ENCODE data around the gene CDH4. TPM values are rescaled to one million over a fixed set of nuclear protein-coding genes. Genes with fewer than 3 reads are reported as not detected.
A peak's percentile ranks its signal among the peaks of the same experiment; 100 is the strongest.

Gene CDH4
- total RNA-seq, 1 experiment from 2014 or later, result not detected

- no peaks in the 10 kb centered on the region for H3K36me3 ChIP-seq (ENCODE audit: insufficient read depth, low read length)
- peaks cover 43% of the 10 kb centered on the region for H3K4me1 ChIP-seq (ENCODE audit: low read length)
- H3K9me3 ChIP-seq (ENCODE audit: low read length), result peaks cover 14% of the 10 kb centered on the region
- no peak overlapping the region for H3K4me3 ChIP-seq (ENCODE audit: low read length)
- no peak overlapping the region for H3K9ac ChIP-seq (ENCODE audit: low read length)
- H2AFZ ChIP-seq (ENCODE audit: low read length), result no peak overlapping the region
- no peaks in the 10 kb centered on the region for H3K79me2 ChIP-seq (ENCODE audit: low read length)
- H4K20me1 ChIP-seq (ENCODE audit: insufficient read depth, low read depth, low read length), result peaks cover 9% of the 10 kb centered on the region; the same call in 1 of the 2 replicates
- no peak overlapping the region for H3K4me2 ChIP-seq (ENCODE audit: low read depth, low read length, poor library complexity, severe bottlenecking)
- DNase-seq, result no peak
- peaks cover 6% of the 10 kb centered on the region; the same call in 1 of the 2 replicates for H3K27me3 ChIP-seq (ENCODE audit: low read length)
- no peaks in the 10 kb centered on the region for H3K9me2 ChIP-seq (replicated peaks; ENCODE audit: insufficient read depth, low read length)
- no peak overlapping the region for H3K27ac ChIP-seq (ENCODE audit: low read length)
Observed at GRCh38 chr20:61749406-61750075, 497.5 kb downstream of the CDH4 start.

- H4K20me1 ChIP-seq (ENCODE audit: insufficient read depth, low read depth, low read length), result peaks cover 12% of the 10 kb centered on the region; the same call in 1 of the 2 replicates
- H3K36me3 ChIP-seq (ENCODE audit: insufficient read depth, low read length), result no peaks in the 10 kb centered on the region
- no peak overlapping the region for H3K4me3 ChIP-seq (ENCODE audit: low read length)
- H3K4me1 ChIP-seq (ENCODE audit: low read length), result peaks cover 41% of the 10 kb centered on the region
- H2AFZ ChIP-seq (ENCODE audit: low read length), result no peak overlapping the region
- DNase-seq, result no peak
- no peak overlapping the region for H3K9ac ChIP-seq (ENCODE audit: low read length)
- peaks cover 6% of the 10 kb centered on the region; the same call in 1 of the 2 replicates for H3K27me3 ChIP-seq (ENCODE audit: low read length)
- H3K9me2 ChIP-seq (replicated peaks; ENCODE audit: insufficient read depth, low read length), result no peaks in the 10 kb centered on the region
- no peaks in the 10 kb centered on the region for H3K79me2 ChIP-seq (ENCODE audit: low read length)
- peaks cover 14% of the 10 kb centered on the region for H3K9me3 ChIP-seq (ENCODE audit: low read length)
- no peak overlapping the region for H3K27ac ChIP-seq (ENCODE audit: low read length)
- H3K4me2 ChIP-seq (ENCODE audit: low read depth, low read length, poor library complexity, severe bottlenecking), result no peak overlapping the region
Observed at GRCh38 chr20:61750093-61750492, 498.0 kb downstream of the CDH4 start.

- Histone ChIP-seq H3K27ac (ENCODE audit: low read length) (no peak overlapping the region), H3K4me3 (ENCODE audit: low read length) (no peak overlapping the region), H3K4me2 (ENCODE audit: low read depth, low read length, poor library complexity, severe bottlenecking) (peak overlapping the region; percentile 54), H3K9me3 (ENCODE audit: low read length) (peaks cover 12% of the 10 kb centered on the region), H3K27me3 (ENCODE audit: low read length) (peaks cover 6% of the 10 kb centered on the region; the same call in 1 of the 2 replicates), H4K20me1 (ENCODE audit: insufficient read depth, low read depth, low read length) (peaks cover 17% of the 10 kb centered on the region; the same call in 1 of the 2 replicates), H3K9me2 (replicated peaks; ENCODE audit: insufficient read depth, low read length) (no peaks in the 10 kb centered on the region), H3K9ac (ENCODE audit: low read length) (no peak overlapping the region), H3K79me2 (ENCODE audit: low read length) (no peaks in the 10 kb centered on the region), H3K4me1 (ENCODE audit: low read length) (peaks cover 24% of the 10 kb centered on the region), H2AFZ (ENCODE audit: low read length) (no peak overlapping the region), H3K36me3 (ENCODE audit: insufficient read depth, low read length) (no peaks in the 10 kb centered on the region)
- no peak for DNase-seq
Observed at GRCh38 chr20:61752576-61752975, 500.5 kb downstream of the CDH4 start.

GRCh38 chr20:61753316-61753942 lies 501.4 kb downstream of the CDH4 start:
- H3K9me2 ChIP-seq (replicated peaks; ENCODE audit: insufficient read depth, low read length), result no peaks in the 10 kb centered on the region
- H4K20me1 ChIP-seq (ENCODE audit: insufficient read depth, low read depth, low read length), result peaks cover 17% of the 10 kb centered on the region; the same call in 1 of the 2 replicates
- H3K9me3 ChIP-seq (ENCODE audit: low read length), result peaks cover 10% of the 10 kb centered on the region
- H3K27me3 ChIP-seq (ENCODE audit: low read length), result peaks cover 6% of the 10 kb centered on the region; the same call in 1 of the 2 replicates
- H3K4me3 ChIP-seq (ENCODE audit: low read length), result 0 out of 2 replicates have a peak overlapping the region, but pooled peaks have one; percentile 18
- H3K79me2 ChIP-seq (ENCODE audit: low read length), result no peaks in the 10 kb centered on the region
- H2AFZ ChIP-seq (ENCODE audit: low read length), result no peak overlapping the region
- DNase-seq, result peak; percentile 79
- peaks cover 24% of the 10 kb centered on the region for H3K4me1 ChIP-seq (ENCODE audit: low read length)
- peak overlapping the region; percentile 54 for H3K4me2 ChIP-seq (ENCODE audit: low read depth, low read length, poor library complexity, severe bottlenecking)
- H3K36me3 ChIP-seq (ENCODE audit: insufficient read depth, low read length), result no peaks in the 10 kb centered on the region
- no peak overlapping the region for H3K27ac ChIP-seq (ENCODE audit: low read length)
- H3K9ac ChIP-seq (ENCODE audit: low read length), result no peak overlapping the region

DNA sequence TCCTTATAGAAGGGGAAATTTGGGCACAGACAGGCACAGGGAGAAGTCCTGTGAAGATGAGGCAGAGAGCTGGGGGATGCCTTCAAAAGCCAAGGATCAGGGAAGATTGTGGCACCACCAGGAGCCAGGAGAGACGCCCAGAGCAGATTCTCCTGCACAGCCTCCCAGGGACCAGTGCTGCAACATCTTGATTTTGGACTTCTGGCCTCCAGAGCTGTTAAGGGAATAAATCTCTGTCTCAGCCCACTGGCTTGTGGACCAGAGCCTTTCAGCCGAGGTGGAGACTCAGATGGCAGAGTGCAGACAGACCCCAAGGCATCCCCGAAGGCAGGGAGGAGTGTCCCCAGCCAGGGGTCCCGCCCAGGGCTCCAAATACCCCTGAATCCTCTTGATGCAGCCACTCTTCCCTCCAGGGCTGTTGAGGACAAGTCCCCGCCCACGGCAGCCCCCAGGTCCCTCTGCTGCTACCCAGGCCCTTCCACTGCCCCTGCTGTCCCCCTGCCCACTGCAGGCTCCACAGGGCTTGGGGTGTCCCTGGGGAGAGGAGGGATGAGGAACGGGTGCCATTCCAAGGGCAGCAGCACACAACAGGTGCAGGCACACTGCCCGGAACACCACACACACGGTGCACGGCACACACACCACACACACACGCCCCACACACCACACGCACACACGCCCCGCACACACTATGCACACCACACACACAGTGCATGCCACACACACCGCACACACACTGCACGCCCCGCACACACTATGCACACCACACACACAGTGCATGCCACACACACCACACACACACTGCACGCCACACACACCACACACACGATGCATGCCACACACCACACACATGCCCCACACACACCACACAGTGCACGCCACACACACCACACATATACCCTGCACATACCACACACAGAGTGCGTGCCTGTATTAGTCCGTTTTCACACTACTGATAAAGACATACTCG lies 502.2 kb downstream of the CDH4 start:
- peaks cover 24% of the 10 kb centered on the region for H3K4me1 ChIP-seq (ENCODE audit: low read length)
- peaks cover 24% of the 10 kb centered on the region; the same call in 1 of the 2 replicates for H4K20me1 ChIP-seq (ENCODE audit: insufficient read depth, low read depth, low read length)
- H3K4me3 ChIP-seq (ENCODE audit: low read length), result 0 out of 2 replicates have a peak overlapping the region, but pooled peaks have one; percentile 18
- peaks cover 10% of the 10 kb centered on the region for H3K9me3 ChIP-seq (ENCODE audit: low read length)
- H2AFZ ChIP-seq (ENCODE audit: low read length), result no peak overlapping the region
- H3K4me2 ChIP-seq (ENCODE audit: low read depth, low read length, poor library complexity, severe bottlenecking), result peak overlapping the region; percentile 54
- H3K36me3 ChIP-seq (ENCODE audit: insufficient read depth, low read length), result no peaks in the 10 kb centered on the region
- H3K79me2 ChIP-seq (ENCODE audit: low read length), result no peaks in the 10 kb centered on the region
- peaks cover 6% of the 10 kb centered on the region; the same call in 1 of the 2 replicates for H3K27me3 ChIP-seq (ENCODE audit: low read length)
- H3K9ac ChIP-seq (ENCODE audit: low read length), result no peak overlapping the region
- no peak for DNase-seq
- no peak overlapping the region for H3K27ac ChIP-seq (ENCODE audit: low read length)
- no peaks in the 10 kb centered on the region for H3K9me2 ChIP-seq (replicated peaks; ENCODE audit: insufficient read depth, low read length)

GRCh38 chr20:61754976-61755778 lies 503.1 kb downstream of the CDH4 start:
- DNase-seq, result no peak

DNA sequence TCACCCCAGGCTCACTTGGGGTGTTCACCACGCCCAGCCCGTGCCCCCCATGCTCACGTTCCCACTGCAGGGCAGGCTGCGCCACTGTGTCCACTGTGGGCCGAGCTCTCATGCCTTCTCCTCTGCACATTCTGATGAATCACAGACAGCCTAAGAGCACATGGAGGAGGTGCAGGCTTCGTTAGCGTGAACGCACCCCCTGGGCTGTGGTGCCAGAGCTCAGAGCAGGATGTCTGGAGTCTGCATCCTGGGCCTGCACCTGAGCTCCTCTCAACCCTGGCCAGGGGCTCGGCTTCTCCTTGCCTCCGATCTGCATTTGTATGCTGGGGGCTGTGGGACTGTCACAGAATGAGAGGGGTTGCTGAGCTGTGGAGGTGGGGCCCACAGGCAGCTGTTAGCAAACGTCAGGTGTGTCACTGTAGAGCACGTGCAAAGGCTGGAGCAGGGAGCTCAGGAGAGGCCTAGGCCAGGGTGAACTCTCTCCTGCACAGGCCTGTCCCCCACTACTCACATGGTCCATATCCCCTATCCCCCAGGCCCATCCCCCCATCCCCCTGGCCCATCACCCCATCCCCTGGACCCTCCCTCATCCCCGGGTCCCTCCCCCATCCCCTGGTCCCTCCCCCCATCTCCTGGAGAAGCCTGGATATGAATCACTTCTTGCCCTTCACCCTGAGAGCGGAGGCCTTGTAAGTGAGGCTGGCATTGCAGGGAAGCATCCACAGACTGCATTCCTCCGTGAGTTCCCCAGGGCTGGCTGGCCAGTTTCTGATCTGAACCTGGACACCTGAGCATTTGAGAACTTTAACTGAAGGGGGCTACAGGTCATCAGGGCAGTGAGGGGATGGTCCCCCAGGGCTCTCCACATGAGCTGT lies 504.1 kb downstream of the CDH4 start:
- no peak overlapping the region for H3K4me2 ChIP-seq (ENCODE audit: low read depth, low read length, poor library complexity, severe bottlenecking)
- DNase-seq, result no peak
- no peaks in the 10 kb centered on the region for H3K36me3 ChIP-seq (ENCODE audit: insufficient read depth, low read length)
- no peak overlapping the region for H3K4me3 ChIP-seq (ENCODE audit: low read length)
- no peaks in the 10 kb centered on the region for H3K79me2 ChIP-seq (ENCODE audit: low read length)
- peaks cover 24% of the 10 kb centered on the region for H3K4me1 ChIP-seq (ENCODE audit: low read length)
- H3K9me3 ChIP-seq (ENCODE audit: low read length), result peaks cover under 1% of the 10 kb centered on the region; the same call in 1 of the 2 replicates
- H4K20me1 ChIP-seq (ENCODE audit: insufficient read depth, low read depth, low read length), result peaks cover 29% of the 10 kb centered on the region; the same call in 1 of the 2 replicates
- no peak overlapping the region for H3K27ac ChIP-seq (ENCODE audit: low read length)
- no peaks in the 10 kb centered on the region for H3K27me3 ChIP-seq (ENCODE audit: low read length)
- no peak overlapping the region for H2AFZ ChIP-seq (ENCODE audit: low read length)
- no peaks in the 10 kb centered on the region for H3K9me2 ChIP-seq (replicated peaks; ENCODE audit: insufficient read depth, low read length)
- no peak overlapping the region for H3K9ac ChIP-seq (ENCODE audit: low read length)

More at GRCh38 chr20:61754976-61755778, 503.1 kb downstream of the CDH4 start:
- H3K27me3 ChIP-seq (ENCODE audit: low read length), result peaks cover 6% of the 10 kb centered on the region; the same call in 1 of the 2 replicates
- H3K79me2 ChIP-seq (ENCODE audit: low read length), result no peaks in the 10 kb centered on the region
- H2AFZ ChIP-seq (ENCODE audit: low read length), result no peak overlapping the region
- H3K27ac ChIP-seq (ENCODE audit: low read length), result no peak overlapping the region
- peaks cover 10% of the 10 kb centered on the region for H3K9me3 ChIP-seq (ENCODE audit: low read length)
- peaks cover 29% of the 10 kb centered on the region; the same call in 1 of the 2 replicates for H4K20me1 ChIP-seq (ENCODE audit: insufficient read depth, low read depth, low read length)
- H3K9me2 ChIP-seq (replicated peaks; ENCODE audit: insufficient read depth, low read length), result no peaks in the 10 kb centered on the region
- no peak overlapping the region for H3K4me3 ChIP-seq (ENCODE audit: low read length)
- H3K4me1 ChIP-seq (ENCODE audit: low read length), result peaks cover 24% of the 10 kb centered on the region
- H3K4me2 ChIP-seq (ENCODE audit: low read depth, low read length, poor library complexity, severe bottlenecking), result no peak overlapping the region
- H3K9ac ChIP-seq (ENCODE audit: low read length), result no peak overlapping the region
- H3K36me3 ChIP-seq (ENCODE audit: insufficient read depth, low read length), result no peaks in the 10 kb centered on the region

All from Karpas-422 (cell line).